HG02571 (cell line): ENCODE results near the gene WDR26.

Experiments used
- ATAC-seq: cut with Tn5 transposase; IDR thresholded peaks from one replicate; pipeline ENCODE4 v1.9.1; 2021; ENCODE audit warnings: mild to moderate bottlenecking, moderate library complexity; ENCODE audit not compliant: unreplicated experiment

Gene WDR26

GRCh38 chr1:224399887-224400286 lies 34.7 kb downstream of the WDR26 start:
- ATAC-seq = no peak

DNA sequence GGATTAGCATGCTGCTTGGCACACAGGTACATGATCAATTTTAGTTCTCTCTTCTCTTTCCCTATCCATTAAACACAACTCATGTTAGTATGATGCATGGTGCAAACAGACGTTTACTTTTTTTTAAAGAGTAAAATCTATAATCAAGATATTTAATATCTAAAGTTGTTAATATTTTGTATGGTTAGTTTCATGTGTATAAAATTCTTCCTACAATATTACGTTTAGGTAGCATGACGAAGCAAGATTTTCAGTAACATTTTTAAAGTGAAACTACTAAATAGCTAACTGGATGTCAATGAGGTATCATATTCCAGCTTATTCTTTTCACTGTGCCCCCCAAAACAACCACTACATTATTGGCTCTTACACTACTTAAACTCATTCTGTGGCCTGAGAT lies 41.3 kb downstream of the WDR26 start:
- no peak for ATAC-seq

DNA sequence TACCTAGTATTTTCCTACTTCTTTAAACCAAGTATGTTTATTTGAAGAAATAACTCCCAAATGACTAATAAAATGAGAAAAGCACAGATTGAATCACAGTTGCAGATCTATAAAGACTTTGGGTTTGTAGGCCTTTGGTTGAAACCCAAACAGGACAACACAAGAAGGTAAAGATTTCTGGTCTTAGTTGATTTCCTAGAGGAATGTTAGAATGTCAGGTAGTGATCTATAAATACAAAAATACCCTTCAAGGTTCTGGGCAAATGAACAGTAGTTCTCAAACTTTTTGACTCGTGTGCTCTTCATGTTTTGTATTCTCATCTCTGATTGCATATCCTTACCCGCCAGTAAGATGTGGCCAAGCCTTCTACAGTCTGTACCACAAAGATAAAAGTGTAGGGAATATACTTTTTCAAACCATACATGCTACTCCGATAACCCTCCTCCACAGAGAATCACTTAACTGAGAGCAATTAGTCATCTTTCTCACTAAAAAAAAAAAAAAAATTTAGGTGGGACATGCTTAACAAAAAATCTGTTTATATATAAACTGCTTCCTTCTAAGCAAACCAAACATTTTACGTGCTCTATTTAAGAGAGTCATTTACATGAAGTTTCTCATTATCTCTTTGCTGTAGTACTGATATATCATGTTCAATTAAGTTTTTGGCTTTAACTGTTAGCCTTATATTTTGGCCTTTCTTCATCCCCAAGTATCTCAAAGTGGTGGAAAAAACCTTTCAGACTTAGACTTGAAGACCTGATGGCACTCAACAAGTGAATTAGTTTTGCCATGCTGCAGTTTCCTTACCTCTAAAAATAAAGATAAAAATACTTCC lies 42.0 kb downstream of the WDR26 start:
- ATAC-seq = no peak

DNA sequence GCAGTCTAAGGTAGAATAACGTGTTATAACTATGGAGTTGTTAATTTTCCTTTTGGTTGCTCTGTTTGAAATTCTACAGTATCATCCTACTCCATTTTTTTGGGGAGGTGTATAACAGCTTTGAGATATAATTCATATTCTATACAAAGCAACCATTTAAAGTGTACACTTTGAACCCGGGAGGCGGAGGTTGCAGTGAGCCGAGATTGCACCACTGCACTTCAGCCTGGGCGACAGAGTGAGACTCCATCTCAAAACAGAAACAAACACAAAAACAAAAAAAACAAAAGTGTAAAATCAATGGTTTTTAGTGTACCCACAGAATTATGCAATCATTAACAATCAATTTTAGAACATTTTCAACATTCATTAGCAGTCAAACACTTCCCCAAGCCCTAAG lies 44.1 kb downstream of the WDR26 start:
- ATAC-seq = no peak

- ATAC-seq = no peak
These were observed 46.7 kb downstream of the WDR26 start for GRCh38 chr1:224387943-224388342.

DNA sequence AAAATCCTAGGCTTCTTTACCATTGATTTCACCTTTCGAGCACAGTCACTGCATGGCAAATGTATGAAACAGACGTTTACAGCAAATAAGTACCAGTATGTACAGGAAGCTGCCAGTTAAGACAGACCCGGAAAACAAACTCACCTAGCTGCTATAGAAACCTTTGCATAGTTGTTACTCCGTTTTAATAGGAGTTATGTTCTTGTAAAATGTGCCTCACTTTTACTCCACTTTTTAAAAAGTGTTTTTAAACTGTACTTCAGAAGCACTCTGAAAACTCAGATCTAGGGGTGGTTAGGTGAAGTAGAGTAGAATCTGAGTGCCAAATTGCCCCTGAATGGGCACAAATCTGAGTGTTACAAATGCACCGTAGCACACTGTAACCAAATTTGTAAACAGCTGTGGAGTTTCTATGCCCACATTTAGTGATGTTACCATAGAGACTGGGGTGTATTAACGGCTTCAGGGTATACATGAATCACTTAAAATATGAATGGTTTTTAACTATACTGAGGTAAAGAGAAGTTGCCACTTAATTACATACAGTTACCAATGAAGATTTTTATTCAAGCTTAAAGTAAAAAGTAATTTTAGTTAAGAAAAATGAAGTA lies 47.2 kb downstream of the WDR26 start:
- ATAC-seq = no peak

DNA sequence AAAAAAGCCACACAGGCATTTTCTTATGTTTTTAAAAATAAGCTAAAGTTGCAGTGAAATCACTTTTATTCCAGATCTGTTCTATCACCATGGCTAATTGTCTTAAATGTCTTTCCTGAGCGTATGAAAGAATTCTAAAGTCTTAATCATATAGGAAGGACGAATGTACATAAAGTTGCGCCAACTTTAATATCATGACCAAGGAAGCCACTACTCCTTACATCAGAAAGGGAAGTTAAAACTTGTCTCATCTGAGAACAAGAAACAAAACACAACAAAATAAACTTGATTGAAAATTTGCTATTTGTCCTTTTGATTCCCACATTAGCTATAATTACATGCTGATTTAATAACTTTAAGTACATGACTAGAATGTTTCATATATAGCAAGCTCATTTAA lies 51.4 kb downstream of the WDR26 start:
- no peak for ATAC-seq

DNA sequence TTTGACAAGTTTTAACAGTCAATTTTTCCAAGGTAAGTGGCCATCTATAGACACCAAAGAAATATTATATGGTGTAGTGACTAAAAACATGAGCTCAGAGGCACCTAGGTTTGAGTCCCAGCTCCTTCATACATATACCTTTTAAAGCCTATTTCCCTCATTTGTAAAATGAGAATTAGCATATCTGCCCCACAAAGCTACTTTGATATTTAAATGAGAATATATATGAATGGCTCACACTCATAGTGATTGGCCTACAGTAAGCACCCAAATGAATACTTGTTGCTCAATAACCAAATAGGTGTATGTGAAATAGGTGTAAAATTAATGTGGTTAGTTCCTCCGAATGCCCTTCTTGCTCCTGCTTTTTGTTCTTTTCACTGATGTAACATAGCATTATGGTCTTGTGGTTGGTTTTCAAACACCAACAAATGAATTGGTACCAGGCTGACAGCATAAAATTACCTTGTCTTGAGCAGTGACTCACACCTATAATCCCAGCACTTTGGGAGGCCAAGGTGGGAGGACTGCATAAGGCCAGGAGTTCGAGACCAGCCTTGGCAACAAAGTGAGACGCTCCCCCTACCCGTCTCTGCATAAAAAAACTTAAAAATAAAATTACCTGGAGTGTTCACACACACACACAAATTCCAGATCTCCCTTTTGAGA lies 52.6 kb downstream of the WDR26 start:
- ATAC-seq = no peak

GRCh38 chr1:224380003-224380402 lies 54.6 kb downstream of the WDR26 start:
- peak; percentile 46 for ATAC-seq

DNA sequence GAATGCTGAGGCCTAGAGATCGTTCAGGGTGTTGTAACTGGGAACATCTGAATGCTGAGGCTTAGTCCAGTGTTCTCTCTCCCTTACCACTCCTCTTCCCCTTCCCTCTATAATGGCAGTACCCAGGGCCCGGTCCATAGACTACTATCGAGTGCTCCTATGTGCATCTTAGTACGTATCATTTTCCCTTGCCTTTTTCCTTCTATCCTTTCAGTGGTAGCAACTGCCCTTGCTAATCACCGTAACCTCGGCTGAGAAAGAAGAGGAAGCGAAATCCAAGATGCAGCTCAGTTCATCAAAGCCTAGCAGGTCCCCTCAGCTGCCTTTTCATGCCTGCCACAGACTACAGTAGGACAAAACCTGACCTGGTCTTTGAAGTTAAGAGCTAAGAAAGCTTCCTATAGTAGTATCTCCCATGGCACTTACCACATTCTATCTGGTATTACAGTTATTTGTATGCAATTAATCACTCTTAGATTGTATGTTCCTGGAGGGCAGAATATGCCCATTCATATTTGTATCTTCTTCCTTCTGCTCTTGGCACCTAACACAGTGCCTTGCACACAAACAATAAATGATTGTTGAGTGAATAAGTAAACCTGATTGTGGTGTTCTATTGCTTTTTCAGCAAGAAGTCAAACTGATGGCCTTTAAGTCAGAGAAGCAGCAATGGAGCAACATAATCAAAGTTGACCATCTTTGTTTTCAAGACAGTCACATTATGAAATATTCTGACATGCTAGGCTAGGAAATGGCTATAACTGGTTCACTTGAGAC lies 55.6 kb downstream of the WDR26 start:
- peak; percentile 34 for ATAC-seq

DNA sequence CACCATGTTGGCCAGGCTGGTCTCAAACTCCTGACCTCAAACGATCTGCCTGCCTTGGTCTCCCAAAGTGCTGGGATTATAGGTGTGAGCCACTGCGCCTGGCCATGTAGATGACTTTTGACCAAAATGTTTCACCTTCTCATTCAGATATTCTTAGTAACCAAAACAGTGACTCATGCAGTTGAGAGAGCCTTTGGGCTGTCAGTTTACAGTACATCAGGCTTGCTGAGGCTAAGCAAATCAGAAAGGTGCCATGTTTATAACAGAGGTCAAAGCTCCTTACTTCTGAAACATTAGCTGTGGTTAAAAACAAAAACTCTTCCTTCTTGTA lies 57.0 kb downstream of the WDR26 start:
- ATAC-seq = peak; percentile 60

DNA sequence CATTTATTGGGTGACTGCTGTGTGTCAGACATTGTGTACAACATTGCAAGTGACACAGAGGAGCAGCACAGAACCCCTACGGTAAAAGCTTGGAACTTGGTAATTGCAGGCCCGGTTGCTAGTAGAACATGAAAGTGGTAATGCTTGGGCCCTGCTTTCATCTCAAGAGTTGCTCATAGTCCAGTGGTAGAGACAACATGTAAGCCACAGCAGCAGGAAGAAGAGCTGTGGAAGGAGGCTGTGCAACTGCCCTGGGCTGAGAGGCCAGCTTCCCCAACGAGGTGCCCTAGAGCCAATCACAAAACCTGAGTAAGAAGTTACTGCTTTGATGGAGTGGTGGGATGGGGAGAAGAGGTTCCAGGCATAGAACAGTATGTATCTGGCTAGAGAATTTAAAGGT lies 59.5 kb downstream of the WDR26 start:
- ATAC-seq = no peak

DNA sequence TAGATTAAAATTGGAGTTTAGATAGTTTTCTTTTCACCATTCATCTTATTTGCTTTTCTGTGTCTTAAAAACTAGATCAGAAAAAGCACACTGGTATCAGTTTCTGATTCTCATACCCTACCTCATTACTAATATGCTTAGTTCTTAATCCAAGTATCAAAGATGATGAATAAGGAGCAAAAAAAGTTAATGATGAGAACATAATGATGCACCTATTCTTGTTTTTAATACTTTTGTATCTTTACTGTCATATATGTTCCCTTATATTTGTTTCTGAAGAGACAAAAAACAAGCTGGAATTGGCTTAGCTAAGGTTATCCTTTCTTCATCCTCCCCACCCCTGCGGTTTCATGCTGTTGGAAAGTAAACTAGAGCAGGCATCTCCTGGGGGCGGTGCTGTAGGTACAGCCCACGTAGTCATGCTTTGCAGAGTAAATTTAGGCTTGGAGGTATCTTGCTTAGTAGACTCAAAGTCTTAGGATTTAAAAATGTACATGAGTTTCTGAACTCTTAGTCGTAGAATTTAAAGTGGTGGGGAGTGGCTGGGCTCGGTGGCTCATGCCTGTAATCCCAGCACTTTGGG lies 61.5 kb downstream of the WDR26 start:
- no peak for ATAC-seq

DNA sequence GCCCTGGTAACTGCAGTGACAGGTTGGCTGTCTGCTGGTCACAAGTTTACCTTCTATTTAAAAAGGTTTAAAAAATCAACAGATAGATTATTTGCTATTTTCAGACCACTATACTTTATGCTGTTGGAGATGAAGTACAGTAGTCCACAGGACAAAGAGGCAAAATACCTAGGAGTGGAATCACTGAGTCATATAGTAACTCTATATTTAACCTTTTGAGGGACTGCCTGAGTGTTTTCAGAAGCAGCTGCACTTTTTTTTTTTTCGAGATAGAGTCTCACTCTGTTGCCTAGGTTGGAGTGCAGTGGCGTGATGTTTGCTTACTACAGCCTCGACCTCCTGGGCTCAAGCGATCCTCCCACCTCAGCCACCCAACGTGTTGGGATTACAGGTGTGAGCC lies 66.2 kb downstream of the WDR26 start:
- ATAC-seq = peak; percentile 84

DNA sequence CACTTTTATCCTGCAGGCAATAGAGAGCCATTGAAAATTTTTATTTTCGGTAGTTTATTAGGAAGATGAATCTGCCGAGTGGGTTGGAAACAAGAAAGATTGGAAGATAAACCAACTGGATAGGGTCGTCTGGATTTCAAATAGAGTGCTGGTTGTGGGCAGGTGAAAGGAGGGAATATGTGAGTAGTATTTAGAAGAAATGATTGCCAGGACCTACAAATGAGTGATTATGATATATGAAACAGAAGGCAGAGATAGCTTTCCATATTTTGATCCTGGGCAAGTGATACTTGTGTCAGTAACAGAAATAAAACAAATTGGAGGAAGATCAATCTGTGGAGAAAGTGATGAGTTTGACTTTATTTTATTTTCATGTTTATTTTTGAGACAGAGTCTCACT lies 75.4 kb downstream of the WDR26 start:
- no peak for ATAC-seq

DNA sequence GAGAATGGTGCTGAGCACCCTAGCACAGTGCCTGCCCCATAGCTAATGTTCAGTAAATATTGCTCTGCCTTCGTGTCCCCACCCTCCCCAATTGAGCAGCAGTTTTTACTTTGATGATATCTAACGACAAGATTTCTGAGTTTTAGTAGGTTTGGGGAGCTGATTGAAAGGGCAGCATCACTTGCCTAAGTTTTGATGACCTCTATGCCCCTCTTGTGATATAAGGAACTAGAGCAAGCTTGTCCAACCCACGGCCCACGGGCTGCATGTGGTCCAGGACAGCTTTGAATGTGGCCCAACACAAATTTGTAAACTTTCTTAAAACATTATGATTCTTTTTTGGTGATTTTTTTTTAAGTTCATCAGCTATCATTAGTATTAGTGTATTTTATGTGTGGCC lies 76.4 kb downstream of the WDR26 start:
- ATAC-seq = no peak

GRCh38 chr1:224357626-224358124 lies 76.9 kb downstream of the WDR26 start:
- ATAC-seq = no peak

DNA sequence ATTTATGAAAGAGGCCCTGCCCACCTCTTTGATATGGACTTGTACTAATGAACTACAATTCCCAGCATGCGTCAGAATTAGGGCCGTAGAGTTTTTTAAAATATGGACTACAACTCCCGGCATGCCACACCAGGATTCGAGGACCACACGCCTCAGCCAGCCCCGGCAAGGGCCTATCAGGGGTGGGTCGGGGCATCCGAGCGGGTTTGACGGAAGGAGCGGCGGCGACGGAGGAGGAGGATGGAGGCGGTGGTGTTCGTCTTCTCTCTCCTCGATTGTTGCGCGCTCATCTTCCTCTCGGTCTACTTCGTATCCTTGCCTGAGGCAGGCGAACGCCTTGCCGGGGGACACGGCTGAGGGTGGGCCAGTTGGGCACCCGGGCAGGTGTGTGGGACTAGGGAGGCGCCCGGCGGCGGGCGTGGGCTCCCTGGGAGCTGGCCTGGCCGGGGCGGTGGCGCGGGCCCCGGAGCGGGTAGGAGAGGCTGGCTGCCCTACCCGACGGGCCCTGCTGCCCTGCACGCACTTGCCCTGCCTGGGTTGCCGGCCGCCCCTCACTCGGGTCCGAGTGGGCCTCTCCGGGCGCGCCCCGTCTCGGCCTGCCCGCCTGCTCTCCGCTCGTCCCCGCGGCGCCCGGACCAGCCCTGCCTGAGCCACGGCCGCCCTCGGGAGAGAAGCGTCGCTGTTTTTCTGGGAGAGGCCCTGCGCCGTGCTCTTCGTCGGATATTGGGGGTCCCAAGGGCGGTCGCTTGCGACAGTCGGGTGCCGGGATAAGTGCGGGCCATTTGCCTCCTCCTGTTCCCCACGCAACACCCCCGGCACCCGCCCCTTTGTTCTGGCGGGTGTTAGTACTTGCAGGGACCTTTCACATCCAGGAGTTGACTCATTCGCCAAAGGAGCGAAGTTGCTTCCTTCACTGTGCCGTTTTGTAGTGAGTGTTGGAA lies 77.6 kb downstream of the WDR26 start, which contains the start of gene CNIH4:
CNIH4 (plus strand) TSS at position 195 of the 941 bp plus-strand sequence; CDS start at position 241, 46 bp downstream.
- peak; percentile 98 for ATAC-seq
